Thymus (tissue), 11 donors: ENCODE measurements around the gene WDR48. TPM values are rescaled to one million over a fixed set of nuclear protein-coding genes. Genes with fewer than 3 reads are reported as not detected.

ENCODE experiments used
- DNase-seq, 9 donors: peaks; one replicate each; pipeline ENCODE4 v3.0.0-alpha.2; 2013; ENCODE audit warnings: low spot score in 9 of 9, low read depth in 6 of 9, missing footprints in 1 of 9
- H3K27ac ChIP-seq, 2 donors: one replicate each; pipeline ENCODE4 v1.5.1; 2013; ENCODE audit warnings: control low read depth in 1 of 2, low read depth in 1 of 2, low read length in 1 of 2, mild to moderate bottlenecking in 1 of 2, moderate library complexity in 1 of 2
- H3K27me3 ChIP-seq, 2 donors: one replicate each; pipeline ENCODE4 v1.5.1; 2013; ENCODE audit warnings: low read length in 1 of 2; ENCODE audit not compliant: control insufficient read depth in 2 of 2, insufficient read depth in 1 of 2
- H3K36me3 ChIP-seq, 2 donors: one replicate each; pipeline ENCODE4 v1.5.1; 2013; ENCODE audit warnings: low read length in 1 of 2, mild to moderate bottlenecking in 1 of 2, moderate library complexity in 1 of 2; ENCODE audit not compliant: control insufficient read depth in 2 of 2, insufficient read depth in 2 of 2
- H3K4me1 ChIP-seq, 2 donors: one replicate each; pipeline ENCODE4 v1.5.1; 2013; ENCODE audit warnings: low read length in 2 of 2; ENCODE audit not compliant: control insufficient read depth in 2 of 2, insufficient read depth in 2 of 2
- H3K4me3 ChIP-seq, 2 donors: one replicate each; pipeline ENCODE4 v1.5.1; 2013; ENCODE audit warnings: low read length in 2 of 2, control low read depth in 1 of 2, mild to moderate bottlenecking in 1 of 2
- H3K9me3 ChIP-seq, 2 donors: one replicate each; pipeline ENCODE4 v1.5.1; 2013; ENCODE audit warnings: low read length in 1 of 2, mild to moderate bottlenecking in 1 of 2; ENCODE audit not compliant: control insufficient read depth in 2 of 2, insufficient read depth in 1 of 2
- WGBS: extraction: QIAGEN DNeasy Blood & Tissue Kit; methylation state at CpG from one replicate; pipeline ENCODE4 v1.1.7; 2013; 5-methylcytosine and 5-hydroxymethylcytosine counted together
- polyA plus RNA-seq: library from polyadenylated mRNA; stranded (reverse); fragments of 200-250 nt; gene quantifications from one replicate; pipeline ENCODE4 v1.2.3, GENCODE V29; 2013
- total RNA-seq: library from RNA; stranded (reverse); fragments of 120-200 nt; gene quantifications from one replicate; pipeline ENCODE4 v1.2.4, GENCODE V29; 2013
- donor health status: healthy.

WDR48 gene
- total and polyA plus RNA-seq, 2 donors: 24.4 to 37.8 TPM

DNA sequence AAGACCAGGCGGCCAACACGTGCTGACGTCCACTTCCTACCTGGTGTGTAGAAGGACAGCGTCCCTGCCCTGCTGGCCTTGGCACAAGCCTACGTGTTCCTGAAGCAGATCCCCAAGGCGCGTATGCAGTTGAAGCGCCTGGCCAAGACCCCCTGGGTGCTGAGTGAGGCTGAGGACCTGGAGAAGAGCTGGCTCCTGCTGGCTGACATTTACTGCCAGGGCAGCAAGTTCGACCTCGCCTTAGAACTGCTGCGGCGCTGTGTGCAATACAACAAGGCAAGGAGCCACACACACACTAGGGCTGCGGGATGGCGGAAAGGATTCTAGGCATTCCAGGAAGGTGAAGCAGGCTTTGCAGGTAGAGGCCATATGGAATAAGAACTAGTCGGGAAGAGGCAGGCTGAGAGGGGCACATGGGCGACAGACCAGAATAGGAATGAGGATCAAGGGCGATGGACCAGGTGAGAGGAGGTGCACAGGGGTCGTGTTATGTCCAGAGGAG, 85.7 kb downstream of the WDR48 start:
- H3K4me3 ChIP-seq: no peak overlapping the region
- peaks cover 4 to 16% of the 10 kb centered on the region in 2 donors for H3K4me1 ChIP-seq
- WGBS: 98% methylated on average over 18 of the region's 18 CpGs
- H3K27me3 ChIP-seq: no peaks in the 10 kb centered on the region
- peaks cover 0 to 5% of the 10 kb centered on the region in 2 donors for H3K9me3 ChIP-seq
- DNase-seq: no peak
- H3K27ac ChIP-seq: no peak overlapping the region
- H3K36me3 ChIP-seq: peaks cover 16 to 19% of the 10 kb centered on the region in 2 donors

- DNase-seq: no peak
- Histone ChIP-seq H3K27me3 (no peaks in the 10 kb centered on the region), H3K9me3 (peaks cover 0 to 5% of the 10 kb centered on the region in 2 donors), H3K4me1 (peaks cover 4 to 22% of the 10 kb centered on the region in 2 donors), H3K36me3 (peaks cover 23 to 26% of the 10 kb centered on the region in 2 donors), H3K27ac (no peak overlapping the region), H3K4me3 (no peak overlapping the region)
- 99% methylated on average over 10 of the region's 10 CpGs for WGBS
Observed at GRCh38 chr3:39137991-39138803, 86.4 kb downstream of the WDR48 start.

DNA sequence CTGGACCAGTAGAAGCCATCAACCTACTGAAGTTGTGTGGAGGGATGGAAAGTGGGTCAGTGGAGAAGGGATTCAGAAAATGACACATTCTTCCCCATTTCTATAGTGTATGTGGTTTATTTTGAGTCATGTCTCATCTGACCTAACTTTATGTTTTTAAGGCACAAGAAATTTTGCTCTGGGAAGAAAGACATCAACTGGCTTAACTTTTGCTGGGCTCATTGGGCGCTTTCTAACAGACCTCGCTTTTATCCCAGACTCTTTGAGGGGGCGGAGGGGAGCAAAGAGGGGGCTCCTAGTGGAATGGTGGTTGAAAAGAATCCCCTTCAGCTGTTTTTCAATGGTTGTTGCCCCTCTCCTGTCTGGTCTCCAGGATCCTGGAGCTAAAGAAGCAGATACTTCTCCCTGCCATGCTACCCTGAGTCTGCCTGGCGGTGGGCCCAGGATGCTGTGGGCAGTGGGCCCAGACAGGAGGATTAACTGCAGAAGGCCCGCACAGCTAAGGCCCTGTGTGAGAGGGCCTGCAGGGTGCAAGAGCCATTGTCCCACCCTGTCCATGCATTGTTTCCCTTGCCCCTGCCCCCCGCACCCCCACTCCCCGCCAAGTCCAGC, 87.1 kb downstream of the WDR48 start:
- Histone ChIP-seq H3K9me3 (peaks cover 0 to 5% of the 10 kb centered on the region in 2 donors), H3K36me3 (peaks cover 30 to 33% of the 10 kb centered on the region in 2 donors), H3K27ac (no peak overlapping the region), H3K4me3 (no peak overlapping the region), H3K27me3 (no peaks in the 10 kb centered on the region), H3K4me1 (peaks cover 4 to 24% of the 10 kb centered on the region in 2 donors)
- no peak for DNase-seq
- WGBS: 94% methylated on average over 7 of the region's 7 CpGs

- 92% methylated on average over 2 of the region's 2 CpGs for WGBS
- H3K36me3 ChIP-seq: peaks cover 35 to 38% of the 10 kb centered on the region in 2 donors
- no peak overlapping the region for H3K27ac ChIP-seq
- no peak for DNase-seq
- no peaks in the 10 kb centered on the region for H3K27me3 ChIP-seq
- H3K9me3 ChIP-seq: peaks cover 0 to under 1% of the 10 kb centered on the region in 2 donors
- no peak overlapping the region for H3K4me3 ChIP-seq
- peaks cover 4 to 21% of the 10 kb centered on the region in 2 donors for H3K4me1 ChIP-seq
Observed at GRCh38 chr3:39139442-39139841, 87.6 kb downstream of the WDR48 start.

- peaks cover 4 to 24% of the 10 kb centered on the region in 2 donors for H3K4me1 ChIP-seq
- peaks cover 44 to 48% of the 10 kb centered on the region in 2 donors for H3K36me3 ChIP-seq
- no peak overlapping the region for H3K27ac ChIP-seq
- WGBS: 98% methylated on average over 2 of the region's 2 CpGs
- H3K4me3 ChIP-seq: no peak overlapping the region
- no peaks in the 10 kb centered on the region for H3K9me3 ChIP-seq
- no peaks in the 10 kb centered on the region for H3K27me3 ChIP-seq
- DNase-seq: no peak
Observed at GRCh38 chr3:39140341-39140971, 88.6 kb downstream of the WDR48 start.

GRCh38 chr3:39141171-39141995, 89.6 kb downstream of the WDR48 start:
- Histone ChIP-seq H3K9me3 (no peaks in the 10 kb centered on the region), H3K27ac (peak overlapping the region; percentile 26 to 61), H3K27me3 (no peaks in the 10 kb centered on the region), H3K36me3 (peaks cover 50 to 57% of the 10 kb centered on the region in 2 donors), H3K4me1 (peaks cover 9 to 31% of the 10 kb centered on the region in 2 donors), H3K4me3 (no peak overlapping the region)
- DNase-seq: no peak
- 90% methylated on average over 4 of the region's 4 CpGs for WGBS

DNA sequence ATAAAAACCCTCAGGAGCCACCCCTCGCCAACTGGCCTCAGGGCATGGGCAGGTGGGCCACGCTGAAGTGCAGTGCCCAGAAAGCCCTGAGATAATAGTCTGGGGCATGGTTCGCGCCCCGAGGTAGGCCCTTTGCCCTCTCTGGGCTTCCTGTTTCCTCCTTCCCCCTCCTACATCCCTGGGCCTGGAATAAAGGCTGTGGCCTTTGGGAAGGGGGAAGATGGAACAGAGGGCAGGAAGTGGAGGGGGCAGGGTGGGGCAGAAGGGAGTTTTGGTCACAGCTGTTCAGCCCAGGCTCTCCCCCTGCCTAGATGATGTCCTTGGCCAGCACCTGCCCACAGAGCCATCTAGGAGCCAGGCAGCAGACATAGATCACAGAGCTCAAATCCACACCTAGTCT, 90.3 kb downstream of the WDR48 start:
- peaks cover 13 to 38% of the 10 kb centered on the region in 2 donors for H3K4me1 ChIP-seq
- H3K9me3 ChIP-seq: no peaks in the 10 kb centered on the region
- H3K4me3 ChIP-seq: no peak overlapping the region
- no peaks in the 10 kb centered on the region for H3K27me3 ChIP-seq
- peaks cover 52 to 59% of the 10 kb centered on the region in 2 donors for H3K36me3 ChIP-seq
- DNase-seq: no peak
- WGBS: 88% methylated on average over 5 of the region's 5 CpGs
- H3K27ac ChIP-seq: no peak overlapping the region

- H3K4me1 ChIP-seq: peaks cover 17 to 48% of the 10 kb centered on the region in 2 donors
- 85% methylated on average over 14 of the region's 14 CpGs for WGBS
- no peaks in the 10 kb centered on the region for H3K27me3 ChIP-seq
- H3K36me3 ChIP-seq: peaks cover 49 to 59% of the 10 kb centered on the region in 2 donors
- no peak for DNase-seq
- H3K9me3 ChIP-seq: no peaks in the 10 kb centered on the region
- no peak overlapping the region for H3K4me3 ChIP-seq
- no peak overlapping the region for H3K27ac ChIP-seq
Observed at GRCh38 chr3:39143051-39143885, 91.5 kb downstream of the WDR48 start.
